Esophagus squamous epithelium (tissue), 4 donors: Measurements from ENCODE around the gene MYO16.

Source experiments
- CTCF ChIP-seq, 6 experiments: fragments of 450-650 bp in 4 of 6; fragments of 200-600 bp in 2 of 6; sonication (generic) in 2 of 6; IDR thresholded peaks; one replicate each; pipeline ENCODE4 v1.5.1; 2016 to 2019; ENCODE audit warnings: antibody characterized with exemption in 6 of 6, mild to moderate bottlenecking in 4 of 6, moderate library complexity in 4 of 6
- POLR2A ChIP-seq, 4 donors: fragments of 450-650 bp; IDR thresholded peaks; one replicate each; pipeline ENCODE4 v1.6.1; 2017; ENCODE audit warnings: antibody characterized with exemption in 4 of 4, mild to moderate bottlenecking in 4 of 4, moderate library complexity in 3 of 4

DNA sequence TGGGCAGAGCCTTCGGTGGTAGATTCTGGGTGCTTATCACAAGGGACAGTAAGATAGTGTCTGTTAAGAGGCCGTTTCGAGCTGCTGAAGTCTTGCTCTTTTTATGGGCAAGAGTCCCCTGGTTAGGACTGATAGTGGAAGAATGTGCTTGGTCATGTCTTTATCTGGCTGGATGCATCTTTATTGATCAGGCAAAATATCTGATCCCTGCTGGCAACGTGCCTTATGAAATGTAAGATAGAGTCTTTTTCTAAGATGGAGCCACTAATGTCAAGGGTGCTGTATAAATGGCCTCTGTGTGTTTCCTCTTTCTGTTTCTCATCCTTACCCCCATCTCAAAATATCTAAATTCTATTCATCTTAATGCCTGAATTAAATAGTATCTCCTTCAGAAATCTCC is 53.3 kb downstream of the MYO16 start:
- no peak for TF ChIP-seq CTCF (IDR thresholded peaks at IDR 0.05)
- TF ChIP-seq POLR2A (IDR thresholded peaks at IDR 0.05) = no peak
